Stimulated activated naive CD4-positive, alpha-beta T cell (primary cell): ENCODE results near the gene ERICH6.

Source experiments
- DNase-seq, 6 experiments: peaks; one replicate each; lab custom pipeline; 2025; lab: John Stamatoyannopoulos, UW

ERICH6 gene

DNA sequence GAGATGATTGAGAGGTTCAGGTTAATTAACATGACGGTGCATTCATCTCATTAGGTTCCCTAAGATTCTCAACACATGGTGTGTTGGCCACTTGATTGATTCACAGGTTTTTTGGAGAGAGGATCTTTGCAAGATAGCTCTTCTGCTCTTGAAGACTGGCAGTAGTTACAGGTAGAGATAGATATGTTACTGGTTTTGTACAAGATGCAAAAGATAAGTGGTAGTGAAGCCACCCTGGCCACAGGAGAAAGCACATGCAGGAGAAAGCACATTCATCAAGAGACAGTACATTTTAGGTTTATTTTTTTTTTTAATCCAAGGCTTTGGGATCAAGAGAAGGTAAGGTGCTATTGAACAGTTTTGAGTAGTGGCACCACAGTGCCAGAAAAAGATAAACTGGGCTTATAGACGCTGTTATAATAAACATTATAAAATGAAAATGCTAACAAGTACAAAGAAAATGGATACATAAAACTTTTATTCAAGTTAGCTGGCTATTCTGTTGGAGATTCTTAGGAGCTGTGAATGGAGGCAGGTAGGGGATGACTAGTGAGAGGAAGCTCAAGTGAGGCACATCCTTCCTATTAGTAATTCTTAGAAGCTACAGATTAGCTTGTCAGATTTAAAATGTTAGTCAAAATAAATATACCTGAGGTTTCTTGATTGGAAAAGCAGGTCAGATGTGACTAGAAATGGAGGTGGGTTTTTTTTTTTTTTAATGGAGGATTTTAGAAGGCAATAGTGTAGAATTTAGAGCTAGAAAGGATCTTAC is 89.8 kb downstream of the ERICH6 start:
- DNase-seq: no peak

DNA sequence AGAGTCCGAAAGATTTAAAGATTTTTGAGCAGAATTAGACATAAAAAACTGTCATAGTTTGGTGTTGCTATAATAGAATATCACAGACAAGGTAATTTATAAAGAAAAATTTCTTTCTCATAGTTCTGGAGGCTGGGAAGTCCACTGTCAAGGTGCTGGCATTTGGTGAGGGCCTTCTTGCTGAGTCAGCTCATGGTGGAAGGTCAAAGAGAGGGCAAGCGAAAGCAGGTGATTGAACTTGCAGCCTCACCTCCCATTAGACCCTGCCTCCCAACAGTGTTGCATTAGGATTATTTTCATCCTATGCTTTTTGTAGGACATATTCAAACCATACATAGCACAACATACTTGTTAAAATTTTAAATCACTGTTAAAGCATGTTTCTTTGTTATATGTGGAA is 90.7 kb downstream of the ERICH6 start:
- DNase-seq: no peak

DNA sequence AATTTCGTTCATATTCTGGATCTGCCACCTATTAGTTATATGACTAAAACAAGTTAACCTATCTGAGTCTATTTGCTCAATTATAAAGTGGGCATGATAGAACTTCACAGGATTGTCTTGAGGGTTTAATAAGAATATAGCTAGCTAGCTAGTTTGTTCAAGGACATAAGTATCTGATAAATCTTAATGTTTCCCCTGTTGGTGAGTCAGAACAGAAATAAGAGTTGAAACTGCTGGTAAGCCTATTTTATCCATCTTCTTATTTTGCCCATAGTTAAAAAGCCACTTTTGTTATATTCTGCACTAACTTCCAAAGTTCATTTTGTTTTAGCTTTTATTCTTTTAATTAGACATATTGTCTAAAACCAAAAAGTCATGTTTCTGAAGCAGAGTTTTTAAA is 91.2 kb downstream of the ERICH6 start:
- no peak for DNase-seq

DNA sequence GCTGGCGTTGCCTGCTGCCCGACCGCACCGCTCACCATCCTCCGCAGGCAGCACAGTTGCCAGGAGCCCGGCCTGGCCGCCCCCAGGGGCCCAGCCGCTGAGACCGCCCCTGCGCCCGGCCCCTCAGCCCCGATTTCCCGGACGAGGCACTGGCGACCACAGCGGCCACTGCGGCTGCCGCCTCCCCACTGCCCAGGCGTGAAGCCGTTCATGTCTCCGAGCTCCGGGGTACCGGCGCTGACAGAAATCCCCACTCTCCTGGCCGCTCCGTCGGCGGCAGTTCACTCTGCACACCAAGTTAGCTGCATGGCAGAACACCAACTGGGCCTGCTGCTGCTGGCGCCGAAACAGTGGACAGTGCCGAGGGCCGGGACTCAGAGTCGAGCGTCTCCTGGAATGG is 92.1 kb downstream of the ERICH6 start:
- no peak for DNase-seq

DNA sequence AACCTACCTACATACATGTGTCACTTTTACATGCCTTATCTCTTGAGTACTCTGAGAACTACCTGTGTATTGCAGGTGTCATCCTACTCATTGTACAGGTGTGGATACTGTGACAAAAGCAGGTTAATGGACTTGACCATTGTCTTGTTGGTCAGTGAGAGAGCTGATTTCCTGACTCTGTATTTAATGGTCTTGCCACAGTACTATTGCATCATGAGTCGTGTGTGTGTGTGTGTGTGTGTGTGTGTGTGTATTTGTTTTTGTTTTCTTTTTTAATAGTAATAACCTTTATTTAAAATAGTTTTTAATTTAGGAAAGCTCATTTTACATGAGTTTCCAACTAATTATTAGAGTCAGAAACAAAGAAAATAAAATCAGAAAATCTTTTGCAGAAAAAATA is 92.9 kb downstream of the ERICH6 start:
- no peak for DNase-seq

DNA sequence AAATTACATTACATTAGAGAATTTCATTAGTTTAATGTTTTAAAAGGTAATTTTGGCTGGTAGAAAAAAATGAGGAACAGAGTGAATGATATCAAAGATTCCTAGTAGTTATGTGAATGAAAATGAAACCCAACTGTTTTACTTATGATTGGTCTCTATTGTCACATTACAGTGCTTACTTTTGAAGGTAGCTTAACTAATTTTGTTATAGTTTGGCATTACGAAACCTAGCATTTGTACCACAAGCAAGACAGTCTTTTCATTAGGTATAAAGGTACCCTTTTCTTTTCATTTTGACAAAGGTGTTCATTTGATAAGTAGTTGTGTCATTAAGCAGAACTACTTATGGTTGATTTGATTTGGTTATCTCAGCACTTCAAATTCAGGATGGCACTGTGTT is 93.7 kb downstream of the ERICH6 start:
- no peak for DNase-seq
